Activated gamma-delta T cell treated with anti-CD3 and anti-CD28 coated beads, Interleukin-2, amount 50 U/mL, for 16 hours (primary cell): ENCODE data around the gene OR13C2.
"Not testable (repeated sequence)": the region's sequence is repeated elsewhere in the genome, so short reads cannot be mapped to it uniquely, and the experiment has no call there.

ENCODE experiments used
- DNase-seq: peaks from one replicate; pipeline ENCODE4 v3.0.0-alpha.2; 2020; ENCODE audit warnings: low read depth

OR13C2 gene

GRCh38 chr9:104605527-104605926 is at the start of gene OR13C2:
OR13C2 (minus strand) TSS chr9:104605627; CDS start chr9:104605627, 0 bp downstream.
- not testable (repeated sequence) for DNase-seq

GRCh38 chr9:104635456-104635855 is 30.0 kb upstream of the OR13C2 start:
- no peak for DNase-seq

- DNase-seq: no peak
Measured at GRCh38 chr9:104633976-104634520, 28.6 kb upstream of the OR13C2 start.

- DNase-seq: not testable (repeated sequence)
Measured at GRCh38 chr9:104625964-104626363, 20.5 kb upstream of the OR13C2 start.

GRCh38 chr9:104618104-104618503 is 12.7 kb upstream of the OR13C2 start, which contains the start of gene OR13C9:
OR13C9 (minus strand) TSS chr9:104618204; CDS start chr9:104618204, 0 bp downstream.
- DNase-seq: no peak

- no peak for DNase-seq
Measured at GRCh38 chr9:104617418-104617817, 12.0 kb upstream of the OR13C2 start.

GRCh38 chr9:104611213-104611612 is 5.8 kb upstream of the OR13C2 start:
- DNase-seq: no peak

- no peak for DNase-seq
Measured at GRCh38 chr9:104608336-104608735, 2.9 kb upstream of the OR13C2 start.

GRCh38 chr9:104606152-104606551 is 725 bp upstream of the OR13C2 start:
- no peak for DNase-seq

GRCh38 chr9:104604801-104605200 is 626 bp downstream of the OR13C2 start:
- no peak for DNase-seq

- not testable (repeated sequence) for DNase-seq
Measured at GRCh38 chr9:104599313-104599712, 6.1 kb downstream of the OR13C2 start, which contains the start of gene OR13C5. OR13C5 (minus strand) TSS chr9:104599413; CDS start chr9:104599413, 0 bp downstream.

- DNase-seq: not testable (repeated sequence)
Measured at GRCh38 chr9:104598749-104599148, 6.7 kb downstream of the OR13C2 start.

GRCh38 chr9:104589626-104590025 is 15.8 kb downstream of the OR13C2 start:
- DNase-seq: no peak

GRCh38 chr9:104586496-104587180 is 18.8 kb downstream of the OR13C2 start:
- no peak for DNase-seq

GRCh38 chr9:104580562-104580961 is 24.9 kb downstream of the OR13C2 start:
- no peak for DNase-seq

GRCh38 chr9:104577263-104577662 is 28.2 kb downstream of the OR13C2 start:
- no peak for DNase-seq

- DNase-seq: no peak
Measured at GRCh38 chr9:104575456-104575855, 30.0 kb downstream of the OR13C2 start.

GRCh38 chr9:104572612-104573011 is 32.8 kb downstream of the OR13C2 start:
- no peak for DNase-seq

- no peak for DNase-seq
Measured at GRCh38 chr9:104568868-104569267, 36.6 kb downstream of the OR13C2 start, which contains the start of gene OR13C8. OR13C8 (plus strand) TSS chr9:104569168; CDS start chr9:104569168, 0 bp downstream.

GRCh38 chr9:104564358-104564757 is 41.1 kb downstream of the OR13C2 start:
- DNase-seq: no peak

GRCh38 chr9:104556830-104557634 is 48.4 kb downstream of the OR13C2 start:
- DNase-seq: no peak

- DNase-seq: no peak
Measured at GRCh38 chr9:104555521-104555920, 49.9 kb downstream of the OR13C2 start.
